GM21447 (cell line): Measurements from ENCODE around the gene TFPI.
"Not testable (repeated sequence)": the region's sequence is repeated elsewhere in the genome, so short reads cannot be mapped to it uniquely, and the experiment has no call there.

Source experiments
- ATAC-seq: cut with Tn5 transposase; IDR thresholded peaks from one replicate; pipeline ENCODE4 v1.9.1; 2021; ENCODE audit not compliant: unreplicated experiment

The TFPI gene

DNA sequence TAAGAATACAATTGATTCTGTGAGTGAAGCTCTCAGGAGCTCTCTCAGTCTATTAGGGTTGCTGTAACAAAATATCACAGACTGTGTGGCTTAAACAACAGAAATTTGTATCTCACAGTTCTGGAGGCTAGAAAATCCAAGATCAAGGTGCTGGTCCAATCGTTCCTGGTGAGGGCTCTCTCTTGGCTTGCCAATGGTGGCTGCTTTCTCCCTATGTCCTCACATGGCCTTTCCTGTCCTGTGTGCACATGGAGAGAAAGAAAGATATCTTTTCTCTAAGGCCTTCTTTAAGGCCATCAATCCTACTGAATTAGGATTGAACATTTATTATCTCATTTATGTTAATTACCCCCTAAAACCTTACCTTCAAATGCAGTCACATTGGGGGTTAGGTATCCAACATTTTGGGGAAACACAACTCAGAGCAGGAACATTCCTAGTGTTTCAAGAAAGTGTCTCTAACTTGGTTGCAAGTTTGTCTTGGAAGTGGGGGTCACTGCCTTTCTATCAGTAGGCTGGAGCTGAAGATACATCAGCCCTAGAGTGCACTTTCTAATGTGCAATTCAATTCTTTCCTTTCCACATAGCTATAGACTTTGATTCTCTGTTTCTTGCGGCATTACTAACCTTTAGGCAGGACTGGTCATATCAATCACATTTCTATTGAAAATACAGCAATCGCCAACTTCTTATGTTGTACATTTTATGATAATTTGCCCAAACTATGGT, 24.8 kb downstream of the TFPI start:
- no peak for ATAC-seq

DNA sequence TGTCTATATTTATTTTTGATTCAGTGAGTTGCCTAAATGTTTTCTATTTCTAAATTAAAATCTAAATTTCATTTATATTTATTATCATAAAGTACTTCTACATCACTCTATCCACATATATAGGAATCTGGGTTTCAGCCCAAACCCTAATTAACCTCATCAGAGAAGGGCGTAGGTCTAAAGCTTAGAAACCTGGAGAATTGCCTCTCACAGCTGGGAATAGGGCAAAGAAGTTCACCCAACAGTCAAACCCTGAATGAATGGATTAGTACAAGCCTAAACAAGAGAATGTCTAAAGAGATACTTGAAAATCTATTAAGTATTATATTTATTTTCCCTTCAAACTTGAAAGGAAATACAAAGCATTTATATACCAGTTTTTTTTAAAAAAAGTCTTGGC, 26.2 kb downstream of the TFPI start:
- no peak for ATAC-seq

- no peak for ATAC-seq
Observed at GRCh38 chr2:187527262-187527661, 27.0 kb downstream of the TFPI start.

GRCh38 chr2:187526792-187527191, 27.4 kb downstream of the TFPI start:
- no peak for ATAC-seq

- no peak for ATAC-seq
Observed at GRCh38 chr2:187525163-187525900, 28.9 kb downstream of the TFPI start.

DNA sequence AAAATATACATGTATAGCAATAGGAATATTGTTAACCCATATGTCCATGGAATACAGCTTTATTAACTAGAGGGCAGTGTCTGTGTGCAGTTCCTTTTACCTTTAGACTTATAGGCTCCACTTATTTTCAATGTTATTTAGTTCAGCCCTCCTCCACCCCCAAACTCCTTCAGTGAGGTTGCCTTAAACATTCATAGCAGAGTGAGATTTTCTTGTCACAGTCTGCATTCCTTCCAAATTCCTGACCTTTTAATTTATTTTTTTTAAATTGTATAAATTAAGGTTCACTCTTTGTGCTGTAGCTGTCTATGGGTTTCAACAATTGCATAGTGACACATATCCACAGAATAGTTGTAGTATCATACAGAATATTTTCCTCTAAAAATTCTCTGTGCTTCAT, 30.9 kb downstream of the TFPI start:
- ATAC-seq = no peak

- no peak for ATAC-seq
Observed at GRCh38 chr2:187520121-187520624, 34.1 kb downstream of the TFPI start.

- ATAC-seq = no peak
Observed at GRCh38 chr2:187519419-187520120, 34.7 kb downstream of the TFPI start.

DNA sequence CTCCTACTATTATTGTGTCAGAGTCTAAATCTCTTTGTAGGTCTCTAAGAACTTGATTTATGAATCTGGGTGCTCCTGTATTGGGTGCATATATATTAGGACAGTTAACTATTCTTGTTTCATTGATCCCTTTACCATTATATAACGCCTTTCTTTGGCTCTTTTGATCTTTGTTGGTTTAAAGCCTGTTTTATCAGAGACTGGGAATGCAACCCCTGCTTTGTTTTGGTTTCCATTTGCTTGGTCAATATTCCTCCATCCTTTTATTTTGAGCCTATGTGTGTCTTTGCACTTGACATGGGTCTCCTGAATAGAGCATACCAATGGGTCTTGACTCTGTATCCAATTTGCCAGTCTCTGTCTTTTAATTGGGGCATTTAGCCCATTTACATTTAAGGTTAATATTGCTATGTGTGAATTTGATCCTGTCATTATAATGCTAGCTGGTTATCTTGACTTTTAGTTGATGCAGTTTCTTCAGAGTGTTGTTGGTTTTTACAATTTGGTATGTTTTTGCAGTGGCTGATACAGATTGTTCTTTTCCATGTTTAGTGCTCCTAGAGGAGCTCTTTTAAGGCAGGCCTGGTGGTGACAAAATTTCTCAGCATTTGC, 36.4 kb downstream of the TFPI start:
- not testable (repeated sequence) for ATAC-seq

DNA sequence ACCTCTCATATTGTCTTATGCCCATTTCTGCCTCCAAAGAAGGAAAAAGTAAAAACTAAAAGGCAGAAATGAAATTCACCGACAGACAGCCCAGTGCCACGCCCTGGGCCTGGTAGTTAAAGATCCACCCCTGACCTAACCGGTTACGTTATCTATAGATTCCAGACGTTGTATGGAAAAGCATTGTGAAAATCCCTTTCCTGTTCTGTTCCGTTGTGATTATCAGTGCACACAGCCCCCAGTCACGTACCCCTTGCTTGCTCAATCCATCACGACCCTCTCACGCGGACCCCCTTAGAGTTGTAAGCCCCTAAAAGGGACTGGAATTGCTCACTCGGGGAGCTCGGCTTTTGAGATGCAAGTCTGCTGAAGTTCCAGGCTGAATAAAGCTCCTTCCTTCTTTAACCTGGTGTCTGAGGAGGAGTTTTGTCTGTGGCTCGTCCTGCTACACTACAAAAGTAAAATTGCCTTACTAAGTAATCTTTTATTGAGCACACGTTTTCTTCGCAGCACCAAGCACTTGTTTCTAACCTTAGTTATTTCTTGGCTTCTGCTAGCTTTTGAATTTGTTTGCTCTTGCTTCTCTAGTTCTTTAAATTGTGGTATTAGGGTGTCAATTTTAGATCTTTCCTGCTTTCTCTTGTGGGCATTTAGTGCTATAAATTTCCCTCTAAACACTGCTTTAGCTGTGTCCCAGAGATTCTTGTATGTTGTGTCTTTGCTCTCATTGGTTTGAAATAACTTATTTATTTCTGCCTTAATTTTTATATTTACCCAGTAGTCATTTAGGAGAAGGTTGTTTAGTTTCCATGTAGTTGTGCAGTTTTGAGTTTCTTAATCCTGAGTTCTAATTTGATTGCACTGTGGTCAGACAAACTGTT, 37.4 kb downstream of the TFPI start:
- ATAC-seq = not testable (repeated sequence)

GRCh38 chr2:187514930-187515329, 39.3 kb downstream of the TFPI start:
- ATAC-seq = no peak

GRCh38 chr2:187514235-187514829, 39.9 kb downstream of the TFPI start:
- ATAC-seq = not testable (repeated sequence)

DNA sequence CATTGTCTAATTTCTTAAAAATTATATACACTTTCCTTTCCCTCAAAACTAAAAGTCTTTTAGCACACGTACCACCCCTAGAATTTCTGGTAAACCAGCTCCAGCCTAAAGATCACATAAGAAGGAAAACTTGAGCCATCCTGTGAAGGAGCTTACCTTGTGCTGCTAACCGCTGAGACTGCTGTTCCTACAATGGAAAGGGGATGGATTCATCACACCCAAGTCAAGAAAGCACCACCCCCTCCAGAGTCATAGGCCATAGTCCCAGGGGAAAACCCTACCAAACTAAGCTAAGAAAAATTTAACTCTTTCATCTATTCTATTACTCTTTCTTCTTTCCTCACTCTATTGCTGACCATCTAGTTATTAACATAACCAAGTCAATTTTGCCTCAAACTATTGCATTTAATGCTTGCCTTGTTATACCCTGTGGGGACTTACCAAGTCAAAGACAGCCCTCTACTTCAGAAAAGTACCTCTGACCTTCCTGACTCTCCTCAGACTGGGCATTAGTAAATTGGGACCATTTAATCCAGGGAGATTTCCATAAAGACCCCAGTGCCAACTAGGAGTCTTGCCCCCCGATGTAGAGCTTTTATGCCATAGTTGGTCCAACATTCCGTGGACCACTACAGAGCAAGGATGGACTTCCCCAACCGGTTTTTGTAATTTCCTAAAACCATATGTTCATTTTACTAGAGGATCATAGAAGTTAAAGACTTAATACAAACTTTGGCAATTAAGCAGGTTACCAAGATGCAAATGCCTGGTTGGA, 40.6 kb downstream of the TFPI start:
- not testable (repeated sequence) for ATAC-seq

DNA sequence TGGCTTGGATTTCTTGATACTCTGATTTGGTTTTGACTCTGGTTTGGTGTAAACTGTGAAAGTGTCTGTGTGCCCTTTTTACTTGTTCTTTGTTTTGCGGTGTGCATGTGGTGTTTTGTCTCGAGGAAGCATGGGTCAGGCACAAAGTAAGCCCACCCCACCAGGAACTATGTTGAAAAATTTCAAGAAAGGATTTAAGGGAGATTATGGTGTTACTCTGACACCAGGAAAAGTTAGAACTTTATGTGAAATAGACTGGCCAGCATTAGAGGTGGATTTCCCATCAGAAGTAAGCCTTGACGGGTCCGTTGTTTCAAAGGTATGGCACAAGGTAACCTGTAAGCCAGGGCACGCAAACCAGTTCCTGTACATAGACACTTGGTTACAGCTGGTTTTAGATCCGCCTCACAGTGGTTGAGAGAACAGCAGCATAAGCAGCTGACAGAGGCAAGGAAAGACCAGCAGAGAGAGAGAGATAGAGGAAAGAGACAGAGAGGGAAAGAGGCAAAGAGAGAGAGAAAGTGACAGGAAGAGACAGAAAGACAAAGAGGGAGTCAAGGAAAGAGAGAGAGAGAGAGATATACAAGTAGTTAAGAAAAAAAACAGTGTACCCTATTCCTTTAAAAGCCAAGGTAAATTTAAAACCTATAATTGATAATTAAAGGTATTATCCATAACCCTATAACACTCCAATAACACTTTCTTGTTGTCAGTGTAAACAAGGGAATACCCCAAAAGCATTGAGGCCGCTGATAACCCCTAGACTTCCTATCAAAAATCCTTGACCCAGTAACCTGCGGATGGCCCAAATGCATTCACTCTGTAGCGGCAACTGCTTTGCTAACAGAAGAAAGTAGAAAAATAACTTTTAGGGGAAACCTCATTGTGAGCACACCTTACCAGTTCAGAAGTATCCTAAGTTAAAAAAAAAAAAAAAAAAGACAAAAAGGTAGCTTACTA, 42.6 kb downstream of the TFPI start:
- no peak for ATAC-seq

- ATAC-seq = not testable (repeated sequence)
Observed at GRCh38 chr2:187510419-187511355, 43.5 kb downstream of the TFPI start.

- ATAC-seq = no peak
Observed at GRCh38 chr2:187509667-187510417, 44.4 kb downstream of the TFPI start.
